ENCODE data around the gene JAK1.

GRCh38 chr1:64834734-64835133 lies 131.6 kb downstream of the JAK1 start:
- TF ChIP-seq, protein P1, sequence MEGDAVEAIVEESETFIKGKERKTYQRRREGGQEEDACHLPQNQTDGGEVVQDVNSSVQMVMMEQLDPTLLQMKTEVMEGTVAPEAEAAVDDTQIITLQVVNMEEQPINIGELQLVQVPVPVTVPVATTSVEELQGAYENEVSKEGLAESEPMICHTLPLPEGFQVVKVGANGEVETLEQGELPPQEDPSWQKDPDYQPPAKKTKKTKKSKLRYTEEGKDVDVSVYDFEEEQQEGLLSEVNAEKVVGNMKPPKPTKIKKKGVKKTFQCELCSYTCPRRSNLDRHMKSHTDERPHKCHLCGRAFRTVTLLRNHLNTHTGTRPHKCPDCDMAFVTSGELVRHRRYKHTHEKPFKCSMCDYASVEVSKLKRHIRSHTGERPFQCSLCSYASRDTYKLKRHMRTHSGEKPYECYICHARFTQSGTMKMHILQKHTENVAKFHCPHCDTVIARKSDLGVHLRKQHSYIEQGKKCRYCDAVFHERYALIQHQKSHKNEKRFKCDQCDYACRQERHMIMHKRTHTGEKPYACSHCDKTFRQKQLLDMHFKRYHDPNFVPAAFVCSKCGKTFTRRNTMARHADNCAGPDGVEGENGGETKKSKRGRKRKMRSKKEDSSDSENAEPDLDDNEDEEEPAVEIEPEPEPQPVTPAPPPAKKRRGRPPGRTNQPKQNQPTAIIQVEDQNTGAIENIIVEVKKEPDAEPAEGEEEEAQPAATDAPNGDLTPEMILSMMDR (IDR thresholded peaks at IDR 0.05; ENCODE audit: low read length): no peak
- no peak for TF ChIP-seq EZH2phosphoT487 (IDR thresholded peaks at IDR 0.05; ENCODE audit: low read length)

Data from MM.1S (cell line).